ENCODE data around the gene DGKB. TPM values are rescaled to one million over a fixed set of nuclear protein-coding genes. Genes with fewer than 3 reads are reported as not detected.

DGKB gene
- total and polyA plus RNA-seq, 9 donors: under 0.01 to 1.3 (median 0.28) TPM; not detected in 2

DNA sequence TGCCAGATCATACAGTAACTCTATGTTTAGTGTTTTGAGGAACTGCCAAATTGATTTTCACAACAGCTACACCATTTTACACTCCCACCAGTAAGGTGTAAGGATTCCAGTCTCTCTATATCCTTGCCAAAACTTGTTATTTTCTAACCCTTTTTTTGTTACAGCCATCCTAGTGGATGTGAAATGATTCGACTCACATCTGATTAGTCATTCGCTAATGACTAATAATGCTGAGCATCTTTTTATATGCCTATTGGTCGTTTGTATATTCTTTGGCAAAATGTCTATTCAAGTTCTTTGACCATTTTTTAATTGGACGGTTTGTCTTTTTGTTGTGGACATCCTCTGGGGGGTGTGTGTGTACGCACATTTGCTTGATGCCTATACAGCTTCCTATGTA lies 142.8 kb downstream of the DGKB start:
- no peak overlapping the region for H3K4me3 ChIP-seq
- H3K36me3 ChIP-seq: no peaks in the 10 kb centered on the region
- no peak for DNase-seq
- intact Hi-C loops (cut with DNase I): no loop called here
- H3K27me3 ChIP-seq: no peaks in the 10 kb centered on the region
- no peak overlapping the region for H3K27ac ChIP-seq
- TF ChIP-seq, protein P1, sequence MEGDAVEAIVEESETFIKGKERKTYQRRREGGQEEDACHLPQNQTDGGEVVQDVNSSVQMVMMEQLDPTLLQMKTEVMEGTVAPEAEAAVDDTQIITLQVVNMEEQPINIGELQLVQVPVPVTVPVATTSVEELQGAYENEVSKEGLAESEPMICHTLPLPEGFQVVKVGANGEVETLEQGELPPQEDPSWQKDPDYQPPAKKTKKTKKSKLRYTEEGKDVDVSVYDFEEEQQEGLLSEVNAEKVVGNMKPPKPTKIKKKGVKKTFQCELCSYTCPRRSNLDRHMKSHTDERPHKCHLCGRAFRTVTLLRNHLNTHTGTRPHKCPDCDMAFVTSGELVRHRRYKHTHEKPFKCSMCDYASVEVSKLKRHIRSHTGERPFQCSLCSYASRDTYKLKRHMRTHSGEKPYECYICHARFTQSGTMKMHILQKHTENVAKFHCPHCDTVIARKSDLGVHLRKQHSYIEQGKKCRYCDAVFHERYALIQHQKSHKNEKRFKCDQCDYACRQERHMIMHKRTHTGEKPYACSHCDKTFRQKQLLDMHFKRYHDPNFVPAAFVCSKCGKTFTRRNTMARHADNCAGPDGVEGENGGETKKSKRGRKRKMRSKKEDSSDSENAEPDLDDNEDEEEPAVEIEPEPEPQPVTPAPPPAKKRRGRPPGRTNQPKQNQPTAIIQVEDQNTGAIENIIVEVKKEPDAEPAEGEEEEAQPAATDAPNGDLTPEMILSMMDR (IDR thresholded peaks at IDR 0.05): no peak
- TF ChIP-seq EP300 (IDR thresholded peaks at IDR 0.05) (no peak), POLR2A (IDR thresholded peaks at IDR 0.05) (no peak)
- WGBS, 3 donors: 89 to 92% (median 90%) methylated on average over 5 of the region's 5 CpGs
- H3K4me1 ChIP-seq (ENCODE audit: insufficient read depth): no peaks in the 10 kb centered on the region
- H3K9me3 ChIP-seq: no peaks in the 10 kb centered on the region

DNA sequence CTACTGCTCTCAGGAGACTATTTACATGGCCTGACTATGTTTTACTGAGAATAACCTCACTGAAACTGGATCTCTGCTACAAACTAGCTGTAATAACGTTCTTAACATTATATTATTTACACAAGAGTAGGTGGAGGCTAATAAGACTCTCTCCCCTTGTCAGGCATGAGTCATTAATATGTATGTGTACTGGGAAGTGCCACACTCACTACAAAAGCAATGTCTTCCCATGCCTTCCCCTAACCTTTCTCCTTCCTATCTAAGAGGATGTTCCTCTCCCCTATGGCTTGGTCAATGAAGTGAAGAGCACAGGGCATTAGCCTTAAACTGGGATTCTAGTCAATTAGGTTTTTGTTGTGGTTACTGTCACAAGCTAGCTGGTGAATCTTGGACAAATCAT lies 147.9 kb downstream of the DGKB start:
- no peak for DNase-seq
- H3K9me3 ChIP-seq: no peaks in the 10 kb centered on the region
- no peaks in the 10 kb centered on the region for H3K4me1 ChIP-seq (ENCODE audit: insufficient read depth)
- H3K27me3 ChIP-seq: no peaks in the 10 kb centered on the region
- intact Hi-C loops (cut with DNase I): no loop called here
- H3K36me3 ChIP-seq: no peaks in the 10 kb centered on the region
- WGBS, 3 donors: 14 to 36% (median 29%) methylated on average over 1 of the region's 1 CpG
- TF ChIP-seq, protein P1 (IDR thresholded peaks at IDR 0.05): no peak
- TF ChIP-seq POLR2A (IDR thresholded peaks at IDR 0.05): no peak
- no peak for TF ChIP-seq EP300 (IDR thresholded peaks at IDR 0.05)
- H3K27ac ChIP-seq: no peak overlapping the region
- no peak overlapping the region for H3K4me3 ChIP-seq

DNA sequence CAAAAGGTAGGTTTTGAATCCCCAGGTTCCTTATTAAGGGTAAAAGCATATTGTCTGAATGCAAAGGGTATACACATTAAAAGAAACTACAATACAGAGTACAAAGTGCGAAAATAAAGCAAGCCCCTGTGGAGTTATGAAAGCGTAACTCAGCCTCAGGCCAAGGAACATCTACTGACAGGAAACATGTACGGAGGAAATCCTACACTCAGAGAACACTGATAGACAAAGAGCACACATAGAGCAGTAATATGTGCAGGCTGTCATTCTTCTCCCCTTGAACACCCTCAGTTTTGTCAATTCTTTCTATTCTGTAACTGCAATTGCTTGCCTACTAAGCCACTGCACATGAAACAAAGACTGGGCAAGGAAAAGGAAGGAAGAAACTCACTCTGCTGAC lies 150.2 kb downstream of the DGKB start:
- TF ChIP-seq, protein P1 (IDR thresholded peaks at IDR 0.05): no peak
- TF ChIP-seq EP300 (IDR thresholded peaks at IDR 0.05): no peak
- TF ChIP-seq POLR2A (IDR thresholded peaks at IDR 0.05): no peak
- H3K4me3 ChIP-seq: no peak overlapping the region
- WGBS, 3 donors: 90 to 93% (median 92%) methylated on average over 3 of the region's 3 CpGs

DNA sequence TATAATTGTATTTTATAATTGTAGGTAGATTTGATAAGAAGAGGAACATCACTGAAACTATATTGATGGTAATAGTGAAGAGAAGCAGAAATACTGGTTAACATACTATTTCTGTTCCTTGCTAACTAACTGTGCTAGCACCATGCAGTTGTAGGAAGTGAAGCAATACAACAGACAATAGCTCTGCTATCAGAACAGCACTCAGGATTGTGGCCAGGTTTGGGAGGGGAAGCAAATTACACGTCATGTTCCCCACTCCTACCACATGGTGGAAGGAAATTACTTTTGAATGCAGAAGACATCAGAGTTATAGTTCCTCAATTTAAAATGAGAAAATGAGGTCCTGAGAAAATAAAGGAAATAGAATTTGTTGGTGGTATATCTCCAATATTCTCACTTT lies 151.1 kb downstream of the DGKB start:
- Histone ChIP-seq H3K36me3 (no peaks in the 10 kb centered on the region), H3K27me3 (no peaks in the 10 kb centered on the region), H3K4me1 (ENCODE audit: insufficient read depth) (no peaks in the 10 kb centered on the region), H3K9me3 (no peaks in the 10 kb centered on the region), H3K4me3 (no peak overlapping the region), H3K27ac (no peak overlapping the region)
- WGBS, 3 donors: 47 to 62% (median 61%) methylated on average over 1 of the region's 1 CpG
- intact Hi-C loops (cut with DNase I): no loop called here
- TF ChIP-seq, protein P1 (IDR thresholded peaks at IDR 0.05): no peak
- TF ChIP-seq POLR2A (IDR thresholded peaks at IDR 0.05) (no peak), EP300 (IDR thresholded peaks at IDR 0.05) (no peak)
- no peak for DNase-seq

More for the DNA sequence above, 150.2 kb downstream of the DGKB start:
- DNase-seq: no peak
- no peaks in the 10 kb centered on the region for H3K9me3 ChIP-seq
- H3K27ac ChIP-seq: no peak overlapping the region
- no peaks in the 10 kb centered on the region for H3K27me3 ChIP-seq
- no peaks in the 10 kb centered on the region for H3K4me1 ChIP-seq (ENCODE audit: insufficient read depth)
- intact Hi-C loops (cut with DNase I): no loop called here
- H3K36me3 ChIP-seq: no peaks in the 10 kb centered on the region

DNA sequence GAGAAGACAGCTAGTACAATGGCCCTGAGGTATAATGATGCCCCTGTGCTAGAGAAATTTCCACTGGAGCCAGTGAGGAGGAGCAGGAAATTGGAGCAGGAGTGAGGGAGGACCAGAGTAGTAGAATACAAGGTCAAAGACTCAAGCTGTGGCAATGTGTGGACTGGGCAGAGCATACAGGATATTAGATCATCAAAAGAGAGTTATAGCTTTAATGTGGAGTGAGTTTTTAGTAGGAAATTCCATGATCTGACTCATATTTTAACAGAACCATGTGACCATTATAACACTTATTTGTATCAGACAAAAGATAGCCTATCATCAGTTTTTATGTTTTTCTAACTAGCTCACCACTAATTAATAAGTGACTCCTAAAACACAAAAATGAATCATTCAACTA lies 154.1 kb downstream of the DGKB start:
- Histone ChIP-seq H3K36me3 (no peaks in the 10 kb centered on the region), H3K27ac (no peak overlapping the region), H3K4me3 (no peak overlapping the region), H3K9me3 (no peaks in the 10 kb centered on the region), H3K4me1 (ENCODE audit: insufficient read depth) (no peaks in the 10 kb centered on the region), H3K27me3 (no peaks in the 10 kb centered on the region)
- intact Hi-C loops (cut with DNase I): no loop called here
- TF ChIP-seq EP300 (IDR thresholded peaks at IDR 0.05) (no peak), POLR2A (IDR thresholded peaks at IDR 0.05) (no peak)
- TF ChIP-seq, protein P1 (IDR thresholded peaks at IDR 0.05): no peak
- DNase-seq: no peak

All from ovary (tissue), 9 donors.